CD1c-positive myeloid dendritic cell (primary cell): ENCODE measurements around the gene OR7G2.

Experiments used
- DNase-seq: peaks from one replicate; pipeline ENCODE4 v3.0.0-alpha.2; 2016; ENCODE audit errors: extremely low spot score

OR7G2 gene

GRCh38 chr19:9107375-9107774, at the start of gene OR7G2:
Gene OR7G2 (minus strand): TSS chr19:9107475. CDS start chr19:9103243, 4,232 bp downstream.
- no peak for DNase-seq

- DNase-seq: no peak
Measured at GRCh38 chr19:9156304-9156703, 49.0 kb upstream of the OR7G2 start.

- no peak for DNase-seq
Measured at GRCh38 chr19:9155591-9155990, 48.3 kb upstream of the OR7G2 start.

GRCh38 chr19:9151367-9151766, 44.1 kb upstream of the OR7G2 start:
- no peak for DNase-seq

- DNase-seq: no peak
Measured at GRCh38 chr19:9150650-9151049, 43.4 kb upstream of the OR7G2 start.

GRCh38 chr19:9149997-9150396, 42.7 kb upstream of the OR7G2 start:
- DNase-seq: no peak

GRCh38 chr19:9148697-9149096, 41.4 kb upstream of the OR7G2 start:
- no peak for DNase-seq

GRCh38 chr19:9146882-9147281, 39.6 kb upstream of the OR7G2 start:
- no peak for DNase-seq

- DNase-seq: no peak
Measured at GRCh38 chr19:9144920-9145319, 37.6 kb upstream of the OR7G2 start.

GRCh38 chr19:9140159-9140874, 33.0 kb upstream of the OR7G2 start, which contains the start of gene ZNF317:
Gene ZNF317 (plus strand): TSS chr19:9140397. CDS start chr19:9156017, 15,620 bp downstream.
- DNase-seq: peak; percentile 98

GRCh38 chr19:9139609-9140158, 32.4 kb upstream of the OR7G2 start:
- no peak for DNase-seq

- no peak for DNase-seq
Measured at GRCh38 chr19:9132422-9132821, 25.1 kb upstream of the OR7G2 start.

GRCh38 chr19:9130965-9131364, 23.7 kb upstream of the OR7G2 start:
- DNase-seq: peak; percentile 46

- peak; percentile 51 for DNase-seq
Measured at GRCh38 chr19:9128171-9128570, 20.9 kb upstream of the OR7G2 start.

GRCh38 chr19:9126900-9127405, 19.7 kb upstream of the OR7G2 start, which contains the start of gene OR7G3:
Gene OR7G3 (minus strand): TSS chr19:9126950. CDS start chr19:9126950, 0 bp downstream.
- DNase-seq: no peak

- no peak for DNase-seq
Measured at GRCh38 chr19:9116547-9116946, 9.3 kb upstream of the OR7G2 start.

- no peak for DNase-seq
Measured at GRCh38 chr19:9115307-9115813, 8.1 kb upstream of the OR7G2 start, which contains the start of gene OR7G1. Gene OR7G1 (minus strand): TSS chr19:9115763. CDS start chr19:9115763, 0 bp downstream.

- no peak for DNase-seq
Measured at GRCh38 chr19:9109959-9110358, 2.7 kb upstream of the OR7G2 start.

- DNase-seq: no peak
Measured at GRCh38 chr19:9086761-9087160, 20.5 kb downstream of the OR7G2 start, which contains the start of gene OR1M1. Gene OR1M1 (plus strand): TSS chr19:9087061. CDS start chr19:9093245, 6,184 bp downstream.

- DNase-seq: no peak
Measured at GRCh38 chr19:9078651-9079050, 28.6 kb downstream of the OR7G2 start.

GRCh38 chr19:9076901-9077300, 30.4 kb downstream of the OR7G2 start:
- no peak for DNase-seq

GRCh38 chr19:9075064-9075949, 32.0 kb downstream of the OR7G2 start:
- no peak for DNase-seq
